ENCODE results near the gene ATL3. TPM values are rescaled to one million over a fixed set of nuclear protein-coding genes. Genes with fewer than 3 reads are reported as not detected.
A peak's percentile ranks its signal among the peaks of the same experiment; 100 is the strongest.

Gene ATL3
- total RNA-seq, 2 experiments from 2014 or later: 23.2 to 37.9 TPM

DNA sequence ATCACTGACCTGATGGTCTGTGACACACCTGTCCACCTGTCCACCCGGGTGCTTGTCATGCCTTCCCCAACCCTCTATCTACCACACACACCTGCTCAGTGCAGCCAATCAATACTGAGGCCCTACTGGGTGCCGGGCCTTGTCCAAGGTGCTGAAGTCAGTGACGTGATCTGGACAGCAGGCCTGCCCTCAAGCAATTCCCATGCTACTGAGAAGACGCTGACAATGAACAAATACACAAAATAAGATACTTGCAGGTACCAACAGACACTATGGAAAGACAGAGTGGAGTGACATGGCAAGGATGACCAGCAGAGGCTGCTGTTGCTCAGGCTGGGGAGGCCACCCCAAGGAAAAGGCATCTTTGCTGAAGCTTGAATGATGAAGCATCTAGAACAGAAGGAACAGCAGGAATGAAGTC, 78.2 kb downstream of the ATL3 start:
- intact Hi-C loops (cut with micrococcal nuclease; ENCODE audit: unreplicated experiment): loop anchor here (1.0 kb wide), 1 partner anchor 145 kb away; no protein-coding TSS in a partner anchor
- CTCF ChIA-PET (ENCODE audit: unreplicated experiment): no interaction called here
- no peak overlapping the region for H3K4me3 ChIP-seq (ENCODE audit: low read depth, low read length, poor library complexity, severe bottlenecking)
- no peaks in the 10 kb centered on the region for H3K9me2 ChIP-seq (ENCODE audit: insufficient read depth, low read length)
- no peaks in the 10 kb centered on the region for H3K9me3 ChIP-seq (ENCODE audit: low read length)
- TF ChIP-seq, protein P1, sequence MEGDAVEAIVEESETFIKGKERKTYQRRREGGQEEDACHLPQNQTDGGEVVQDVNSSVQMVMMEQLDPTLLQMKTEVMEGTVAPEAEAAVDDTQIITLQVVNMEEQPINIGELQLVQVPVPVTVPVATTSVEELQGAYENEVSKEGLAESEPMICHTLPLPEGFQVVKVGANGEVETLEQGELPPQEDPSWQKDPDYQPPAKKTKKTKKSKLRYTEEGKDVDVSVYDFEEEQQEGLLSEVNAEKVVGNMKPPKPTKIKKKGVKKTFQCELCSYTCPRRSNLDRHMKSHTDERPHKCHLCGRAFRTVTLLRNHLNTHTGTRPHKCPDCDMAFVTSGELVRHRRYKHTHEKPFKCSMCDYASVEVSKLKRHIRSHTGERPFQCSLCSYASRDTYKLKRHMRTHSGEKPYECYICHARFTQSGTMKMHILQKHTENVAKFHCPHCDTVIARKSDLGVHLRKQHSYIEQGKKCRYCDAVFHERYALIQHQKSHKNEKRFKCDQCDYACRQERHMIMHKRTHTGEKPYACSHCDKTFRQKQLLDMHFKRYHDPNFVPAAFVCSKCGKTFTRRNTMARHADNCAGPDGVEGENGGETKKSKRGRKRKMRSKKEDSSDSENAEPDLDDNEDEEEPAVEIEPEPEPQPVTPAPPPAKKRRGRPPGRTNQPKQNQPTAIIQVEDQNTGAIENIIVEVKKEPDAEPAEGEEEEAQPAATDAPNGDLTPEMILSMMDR (conservative IDR thresholded peaks at IDR 0.05; ENCODE audit: low read length): peak; percentile 75
- no peak for TF ChIP-seq EZH2phosphoT487 (IDR thresholded peaks at IDR 0.05; ENCODE audit: borderline replicate concordance, low read depth, low read length)
- peak; percentile 33 for DNase-seq (ENCODE audit: low spot score)
- H4K20me1 ChIP-seq (ENCODE audit: insufficient read depth, low read length): no peaks in the 10 kb centered on the region
- no peaks in the 10 kb centered on the region for H3K36me3 ChIP-seq (ENCODE audit: insufficient read depth, low read length)
- no peak overlapping the region for H2AFZ ChIP-seq (ENCODE audit: low read length)
- POLR2A ChIA-PET: no interaction called here
- H3K4me2 ChIP-seq (ENCODE audit: low read length): no peak overlapping the region
- H3K27ac ChIP-seq (ENCODE audit: low read depth, low read length, poor library complexity, severe bottlenecking): no peak overlapping the region
- H3K4me1 ChIP-seq (ENCODE audit: insufficient read depth, low read length, poor library complexity, severe bottlenecking): no peaks in the 10 kb centered on the region
- BruUV-seq (replicated peaks): no TSS peak
- no peaks in the 10 kb centered on the region for H3K79me2 ChIP-seq (ENCODE audit: insufficient read depth, low read depth, low read length)

DNA sequence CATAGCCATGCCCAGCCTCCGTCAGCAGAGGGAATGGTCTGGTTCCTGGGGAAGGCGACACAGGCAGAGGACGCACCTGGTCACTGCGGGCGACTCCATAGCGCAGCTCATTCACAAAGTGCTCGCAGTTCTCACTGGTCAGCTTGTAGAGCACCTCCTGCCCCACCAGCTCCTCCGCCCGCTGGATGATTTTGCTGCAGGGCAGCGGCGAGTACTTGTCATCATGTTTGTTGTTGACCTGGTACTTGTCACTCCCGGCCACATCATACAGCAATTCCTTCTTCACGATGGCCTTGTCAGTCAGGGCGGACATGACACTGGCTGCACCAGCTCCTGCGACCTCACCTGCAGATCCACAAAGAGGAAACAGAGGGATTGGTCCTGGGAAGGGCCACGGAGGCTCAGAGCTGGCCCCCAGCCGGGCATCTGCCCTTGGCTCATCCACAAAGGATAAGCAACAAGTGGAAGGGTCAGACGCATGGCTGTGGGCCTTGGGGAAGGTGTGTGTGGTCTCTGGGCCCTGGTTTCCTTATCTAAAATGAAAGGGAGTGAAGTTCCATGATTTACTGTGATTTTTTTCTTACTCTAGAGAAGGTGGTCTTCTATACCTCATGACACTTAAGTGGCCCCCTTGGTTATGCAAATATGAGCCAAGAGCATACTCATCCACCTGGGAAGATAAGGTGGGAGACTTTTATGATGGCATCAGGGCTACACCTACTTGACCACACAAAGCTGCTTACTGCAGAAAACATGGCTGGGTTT, 81.0 kb downstream of the ATL3 start:
- H3K9me2 ChIP-seq (ENCODE audit: insufficient read depth, low read length): no peaks in the 10 kb centered on the region
- POLR2A ChIA-PET: no interaction called here
- intact Hi-C loops (cut with micrococcal nuclease; ENCODE audit: unreplicated experiment): no loop called here
- no peak overlapping the region for H2AFZ ChIP-seq (ENCODE audit: low read length)
- BruUV-seq (replicated peaks): no TSS peak
- no peaks in the 10 kb centered on the region for H3K4me1 ChIP-seq (ENCODE audit: insufficient read depth, low read length, poor library complexity, severe bottlenecking)
- no peak overlapping the region for H3K4me2 ChIP-seq (ENCODE audit: low read length)
- no peak for DNase-seq (ENCODE audit: low spot score)
- H3K36me3 ChIP-seq (ENCODE audit: insufficient read depth, low read length): no peaks in the 10 kb centered on the region
- H4K20me1 ChIP-seq (ENCODE audit: insufficient read depth, low read length): no peaks in the 10 kb centered on the region
- H3K27ac ChIP-seq (ENCODE audit: low read depth, low read length, poor library complexity, severe bottlenecking): no peak overlapping the region
- TF ChIP-seq, protein P1 (conservative IDR thresholded peaks at IDR 0.05; ENCODE audit: low read length): no peak
- no peak for TF ChIP-seq EZH2phosphoT487 (IDR thresholded peaks at IDR 0.05; ENCODE audit: borderline replicate concordance, low read depth, low read length)
- H3K79me2 ChIP-seq (ENCODE audit: insufficient read depth, low read depth, low read length): no peaks in the 10 kb centered on the region
- CTCF ChIA-PET (ENCODE audit: unreplicated experiment): no interaction called here
- H3K9me3 ChIP-seq (ENCODE audit: low read length): no peaks in the 10 kb centered on the region
- no peak overlapping the region for H3K4me3 ChIP-seq (ENCODE audit: low read depth, low read length, poor library complexity, severe bottlenecking)

DNA sequence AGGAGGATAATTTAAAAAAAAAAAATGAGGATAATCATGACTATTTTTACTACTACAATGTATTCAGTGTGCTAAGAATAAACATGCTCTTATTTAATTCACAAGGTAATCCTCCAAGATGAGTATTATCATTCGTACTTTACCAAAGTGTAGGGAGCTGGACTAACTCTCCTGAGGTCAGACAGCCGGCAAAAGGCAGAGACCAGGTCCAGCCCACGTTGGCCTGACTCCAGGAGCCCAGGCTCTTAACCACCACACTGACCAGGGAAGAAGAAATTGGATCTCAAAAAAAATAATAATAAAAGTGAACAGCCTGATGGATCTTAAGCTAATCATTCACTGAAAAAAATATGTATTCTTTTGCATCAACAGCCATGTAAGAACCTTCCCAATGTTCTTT, 82.2 kb downstream of the ATL3 start:
- intact Hi-C loops (cut with micrococcal nuclease; ENCODE audit: unreplicated experiment): no loop called here
- Histone ChIP-seq H3K36me3 (ENCODE audit: insufficient read depth, low read length) (no peaks in the 10 kb centered on the region), H3K9me2 (ENCODE audit: insufficient read depth, low read length) (no peaks in the 10 kb centered on the region), H2AFZ (ENCODE audit: low read length) (no peak overlapping the region), H3K79me2 (ENCODE audit: insufficient read depth, low read depth, low read length) (no peaks in the 10 kb centered on the region), H3K4me3 (ENCODE audit: low read depth, low read length, poor library complexity, severe bottlenecking) (no peak overlapping the region), H3K27ac (ENCODE audit: low read depth, low read length, poor library complexity, severe bottlenecking) (no peak overlapping the region), H4K20me1 (ENCODE audit: insufficient read depth, low read length) (no peaks in the 10 kb centered on the region), H3K4me2 (ENCODE audit: low read length) (no peak overlapping the region), H3K9me3 (ENCODE audit: low read length) (no peaks in the 10 kb centered on the region), H3K4me1 (ENCODE audit: insufficient read depth, low read length, poor library complexity, severe bottlenecking) (no peaks in the 10 kb centered on the region)
- no peak for DNase-seq (ENCODE audit: low spot score)
- CTCF ChIA-PET (ENCODE audit: unreplicated experiment): no interaction called here
- POLR2A ChIA-PET: interaction anchor here (0.7 kb wide), 1 partner anchor 27 kb away, joined by 3 read pairs; no protein-coding TSS in a partner anchor
- TF ChIP-seq EZH2phosphoT487 (IDR thresholded peaks at IDR 0.05; ENCODE audit: borderline replicate concordance, low read depth, low read length): no peak
- TF ChIP-seq, protein P1 (conservative IDR thresholded peaks at IDR 0.05; ENCODE audit: low read length): no peak
- no TSS peak for BruUV-seq (replicated peaks)
